ENCODE data around the gene TMEM263. TPM values are rescaled to one million over a fixed set of nuclear protein-coding genes. Genes with fewer than 3 reads are reported as not detected.

The TMEM263 gene
- total RNA-seq (2016; rRNA removed; fragmentation: Illumina TruSeq; extraction: Trizol) (58.6 and 73.7 TPM in 2 replicates), polyA plus RNA-seq (2011; rRNA removed) (19.1 and 25.9 TPM in 2 replicates), polyA minus RNA-seq (2011; rRNA and poly(A)+ RNA removed; ENCODE audit: low replicate concordance) (20.6 and 24.3 TPM in 2 replicates), Bru-seq, nascent RNA (percentile 98 among the genes with signal in this experiment), BruChase-seq, experiment 1, labeled RNA remaining after a 6-hour chase (percentile 97 among the genes with signal in this experiment), BruChase-seq, experiment 2, labeled RNA remaining after a 2-hour chase (percentile 98 among the genes with signal in this experiment)
- total RNA-seq (2016; cell fraction: cytosol; rRNA removed; fragmentation: Illumina TruSeq; extraction: Trizol; ENCODE audit: low read depth), result 9.5 and 9.6 TPM in 2 replicates
- 64.2 and 75.9 TPM in 2 replicates for total RNA-seq (2016; cell fraction: insoluble cytoplasmic fraction; rRNA removed; fragmentation: Illumina TruSeq; extraction: Trizol)
- 34.4 and 35.4 TPM in 2 replicates for total RNA-seq (2016; cell fraction: membrane; rRNA removed; fragmentation: Illumina TruSeq; extraction: Trizol)
- 45.8 and 48.3 TPM in 2 replicates for total RNA-seq (2016; cell fraction: nucleus; rRNA removed; fragmentation: Illumina TruSeq; extraction: Trizol)
- polyA plus RNA-seq (2011; cell fraction: cytosol; rRNA removed), result 13.1 and 17.8 TPM in 2 replicates
- 18.4 and 19.9 TPM in 2 replicates for polyA plus RNA-seq (2011; cell fraction: nucleus; rRNA removed)
- 35.8 and 39.5 TPM in 2 replicates for polyA plus RNA-seq (2012)
- 4.8 and 5.7 TPM in 2 replicates for polyA plus RNA-seq (2016; cell fraction: cytosol; fragmentation: Illumina TruSeq; extraction: Trizol; ENCODE audit: low read depth)
- polyA plus RNA-seq (2016; cell fraction: insoluble cytoplasmic fraction; fragmentation: Illumina TruSeq; extraction: Trizol; ENCODE audit: low read depth), result 71.3 and 74.5 TPM in 2 replicates
- 18.7 and 19.8 TPM in 2 replicates for polyA plus RNA-seq (2016; cell fraction: membrane; fragmentation: Illumina TruSeq; extraction: Trizol; ENCODE audit: low read depth)
- 48.5 and 51.5 TPM in 2 replicates for polyA plus RNA-seq (2016; cell fraction: nucleus; fragmentation: Illumina TruSeq; extraction: Trizol; ENCODE audit: insufficient read depth, low read depth)
- polyA minus RNA-seq (2011; cell fraction: cytosol; rRNA and poly(A)+ RNA removed), result 28.8 and 36.3 TPM in 2 replicates
- 75.8 and 103 TPM in 2 replicates for polyA minus RNA-seq (2011; cell fraction: nucleus; rRNA and poly(A)+ RNA removed)
- long read RNA-seq, experiment 1, transcript TMEM263-204 (3 exons, 3,349 nt), result minor isoform, 14 of 55 reads
- long read RNA-seq, experiment 1, transcript TMEM263-201 (4 exons, 3,362 nt), result major isoform, 19 of 55 reads
- long read RNA-seq, experiment 1, partial matches to known transcripts, result 0 of 55 reads
- long read RNA-seq, experiment 1, other reads (novel, unspliced or antisense), result 20 of 55 reads
- long read RNA-seq, experiment 2, partial matches to known transcripts, result 0 of 108 reads
- long read RNA-seq, experiment 2, other reads (novel, unspliced or antisense), result 104 of 108 reads

- no peaks in the 10 kb centered on the region for H3K36me3 ChIP-seq (replicated peaks in 1 of 2; ENCODE audit: control insufficient read depth in 1 of 2, insufficient read depth in 2 of 2, low read length in 2 of 2)
- no peaks in the 10 kb centered on the region for H3K9me3 ChIP-seq (ENCODE audit: low read length)
- peak within 1 kb of the TSS; percentile 15 for H2AFZ ChIP-seq (ENCODE audit: low read length)
- no peaks in the 10 kb centered on the region; a peak in 1 of 5 replicates for H3K27me3 ChIP-seq (ENCODE audit: control insufficient read depth in 1 of 2, insufficient read depth in 2 of 2, low read length in 2 of 2)
- FAIRE-seq, result no peak
- peak; percentile 91 for DNase-seq (ENCODE audit: low spot score)
- peaks cover 47% of the 10 kb centered on the region for H3K79me2 ChIP-seq (ENCODE audit: insufficient read depth, low read length)
- peaks cover 36% of the 10 kb centered on the region for H4K20me1 ChIP-seq (ENCODE audit: insufficient read depth, low read length)
- H3K4me2 ChIP-seq (ENCODE audit: low read depth, low read length), result peak within 1 kb of the TSS; percentile 88
- in situ Hi-C loops (cut with HindIII; ENCODE audit: extremely low pct_ligation_motif_present, low pct_unique_long_range_greater_than_20kb), result no loop called here
- ChIA-PET POLR2A (interaction anchor here (0.7 to 2.3 kb wide), 14 partner anchors 9 to 597 kb away, joined by 3 to 33 read pairs (median 7); partner anchors contain the start of genes CRY1, MTERF2 and POLR3B), CTCF (ENCODE audit: low intra/inter-chr PET ratio, low total read pairs) (interaction anchor here (0.6 kb wide), 1 partner anchor 36 kb away, joined by 3 read pairs; no protein-coding TSS in a partner anchor)
- BruUV-seq (replicated peaks), result no TSS peak
- 3% methylated on average over 18 of the region's 88 CpGs for WGBS (ENCODE audit: low lambda C conversion rate)
- H3K9ac ChIP-seq (ENCODE audit: insufficient read depth, low read depth, low read length), result peak within 1 kb of the TSS; percentile 100
- H3K4me1 ChIP-seq (ENCODE audit: insufficient read depth, low read length), result peaks cover 51% of the 10 kb centered on the region
- ATAC-seq, result peak; percentile 84
- intact Hi-C loops (cut with micrococcal nuclease; ENCODE audit: unreplicated experiment), result loop anchor here (1.0 to 2.0 kb wide), 2 partner anchors 21 to 137 kb away; partner anchors contain the start of gene CRY1
- peak within 1 kb of the TSS; percentile 89 to 98 (median 96) for H3K4me3 ChIP-seq (replicated peaks in 1 of 3; ENCODE audit: insufficient read depth in 1 of 3, low read depth in 2 of 3, low read length in 3 of 3)
- H3K27ac ChIP-seq (ENCODE audit: extremely low read length, insufficient read depth, low read length), result peak within 1 kb of the TSS; percentile 97
- TF ChIP-seq ZNF703 (CRISPR knock-in tag; IDR thresholded peaks at IDR 0.05; ENCODE audit: borderline replicate concordance) (peak; percentile 60; the same call in 1 of the 2 replicates), TFE3 (CRISPR knock-in tag; IDR thresholded peaks at IDR 0.05) (no peak), MAFK (conservative IDR thresholded peaks at IDR 0.05 in 1 of 2, IDR thresholded peaks at IDR 0.05 in 1 of 2; ENCODE audit: low read length in 2 of 2) (no peak), TAF15 (IDR thresholded peaks at IDR 0.05; ENCODE audit: low read depth, low read length, poor library complexity, severe bottlenecking) (no peak), ZNF276 (CRISPR knock-in tag; IDR thresholded peaks at IDR 0.05; ENCODE audit: low read depth) (peak; percentile 47; the same call in 1 of the 2 replicates), POGZ (CRISPR knock-in tag; IDR thresholded peaks at IDR 0.05) (peak; percentile 66), ZSCAN9 (CRISPR knock-in tag; IDR thresholded peaks at IDR 0.05; ENCODE audit: borderline replicate concordance) (no peak), ZSCAN20 (CRISPR knock-in tag; IDR thresholded peaks at IDR 0.05; ENCODE audit: borderline replicate concordance) (no peak; the same call in 1 of the 2 replicates), TCF12 (IDR thresholded peaks at IDR 0.05) (no peak), TCF12 (CRISPR knock-in tag; IDR thresholded peaks at IDR 0.05) (no peak), ZFP62 (CRISPR knock-in tag; IDR thresholded peaks at IDR 0.05) (no peak), DPF2 (CRISPR knock-in tag; IDR thresholded peaks at IDR 0.05; ENCODE audit: borderline replicate concordance, low read depth) (no peak)
These were observed at the start of gene TMEM263 for GRCh38 chr12:106955377-106956047. TSS of gene TMEM263 (plus strand) at chr12:106955907. CDS start at chr12:106967117, 11,210 bp downstream.
